GM12872 (cell line): Measurements from ENCODE around the gene ATP1A2.

Experiments used
- CTCF ChIP-seq: IDR thresholded peaks from 3 replicates; pipeline ENCODE4 v1.5.1; 2011; ENCODE audit warnings: low read depth, mild to moderate bottlenecking, low read length, moderate library complexity; ENCODE audit not compliant: insufficient read depth

The ATP1A2 gene

GRCh38 chr1:160098852-160099561, 16.6 kb upstream of the ATP1A2 start:
- no peak for TF ChIP-seq CTCF

- TF ChIP-seq CTCF, result no peak
Measured at GRCh38 chr1:160099716-160100375, 15.7 kb upstream of the ATP1A2 start.

GRCh38 chr1:160101037-160101716, 14.4 kb upstream of the ATP1A2 start:
- peak; percentile 98 for TF ChIP-seq CTCF

GRCh38 chr1:160101717-160102522, 13.6 kb upstream of the ATP1A2 start:
- no peak for TF ChIP-seq CTCF

- TF ChIP-seq CTCF, result no peak
Measured at GRCh38 chr1:160103658-160104408, 11.7 kb upstream of the ATP1A2 start.

- no peak for TF ChIP-seq CTCF
Measured at GRCh38 chr1:160104486-160104885, 11.1 kb upstream of the ATP1A2 start.
